Neutrophil (primary cell): ENCODE measurements around the gene UGT2B28.
"Not testable (repeated sequence)": the region's sequence is repeated elsewhere in the genome, so short reads cannot be mapped to it uniquely, and the experiment has no call there.

Experiments used
- H3K27ac ChIP-seq: fragments of 200-600 bp; sonication (generic); 2 replicates; pipeline ENCODE4 v1.5.1; 2016; ENCODE audit warnings: mild to moderate bottlenecking, moderate library complexity
- H3K27me3 ChIP-seq: fragments of 200-600 bp; sonication (generic); 2 replicates; pipeline ENCODE4 v1.6.0; 2016; ENCODE audit warnings: mild to moderate bottlenecking
- H3K36me3 ChIP-seq: fragments of 200-600 bp; sonication (generic); 2 replicates; pipeline ENCODE4 v1.5.1; 2017
- H3K4me1 ChIP-seq, 2 experiments: fragments of 200-600 bp in 1 of 2; sonication (generic) in 1 of 2; 1 replicate in 1 of 2; 2 replicates in 1 of 2; pipeline versions ENCODE4 v1.5.1 to v1.6.1; 2013 to 2016; ENCODE audit warnings: low read depth in 1 of 2, low read length in 1 of 2, mild to moderate bottlenecking in 1 of 2, moderate library complexity in 1 of 2; ENCODE audit not compliant: control insufficient read depth in 1 of 2, insufficient read depth in 1 of 2
- H3K4me3 ChIP-seq, 2 experiments: fragments of 200-600 bp in 1 of 2; sonication (generic) in 1 of 2; 1 replicate in 1 of 2; 2 replicates in 1 of 2; pipeline ENCODE4 v1.5.1; 2013 to 2016; ENCODE audit warnings: low read depth in 1 of 2, low read length in 1 of 2, mild to moderate bottlenecking in 1 of 2, moderate library complexity in 1 of 2
- H3K9me3 ChIP-seq: fragments of 200-600 bp; sonication (generic); 2 replicates; pipeline ENCODE4 v1.5.1; 2016
- TF ChIP-seq, protein P1 (sequence below): fragments of 200-600 bp; sonication (generic); IDR thresholded peaks from 2 replicates; pipeline ENCODE4 v1.5.1; 2016; ENCODE audit warnings: antibody characterized with exemption

The UGT2B28 gene

DNA sequence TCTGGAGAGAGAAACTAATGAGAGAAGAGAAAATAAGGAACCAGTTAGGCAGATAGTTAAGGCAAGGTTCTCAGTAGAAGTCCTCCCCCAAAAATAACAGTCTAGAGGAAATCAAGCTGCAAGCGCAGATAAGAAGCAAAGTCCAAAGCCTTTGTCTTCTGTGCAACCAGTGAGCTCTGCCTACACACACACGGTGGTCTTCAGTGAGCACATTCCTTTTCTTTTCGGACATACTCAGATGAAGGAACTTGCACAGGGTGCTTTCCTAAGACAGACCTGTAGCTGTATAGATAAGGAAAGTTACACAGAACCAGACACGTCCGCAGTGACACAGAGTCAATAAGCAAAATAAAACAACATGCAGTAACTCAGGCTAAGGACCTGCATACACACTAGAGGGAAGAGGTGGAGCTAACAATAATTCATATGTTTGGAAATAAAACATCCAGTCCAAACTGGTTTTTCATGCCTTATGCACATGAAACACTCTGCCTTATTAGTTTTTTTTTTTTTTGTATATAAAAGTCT is 29.3 kb downstream of the UGT2B28 start:
- H3K27me3 ChIP-seq, H3K36me3 ChIP-seq, H3K27ac ChIP-seq, H3K4me3 ChIP-seq, H3K9me3 ChIP-seq, H3K4me1 ChIP-seq: not testable (repeated sequence)

DNA sequence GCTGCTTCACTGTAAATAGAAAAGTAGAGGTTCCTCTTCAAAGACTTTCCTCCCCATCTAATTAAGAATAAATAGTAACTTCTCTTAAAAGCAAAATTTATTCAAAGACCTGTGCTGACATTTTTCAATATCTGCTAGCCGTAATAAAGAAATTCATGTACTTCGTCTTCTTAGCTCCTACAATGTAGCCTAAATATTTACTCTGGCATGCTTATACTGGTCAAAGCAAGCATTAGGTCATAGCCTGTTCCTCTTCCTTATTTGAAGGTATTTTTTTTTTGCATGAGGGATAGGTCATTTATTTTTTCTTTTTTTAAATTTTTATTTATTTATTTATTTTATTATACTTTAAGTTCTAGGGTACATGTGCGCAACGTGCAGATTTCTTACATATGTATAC is 30.0 kb downstream of the UGT2B28 start:
- not testable (repeated sequence) for H3K27ac ChIP-seq, H3K27me3 ChIP-seq, H3K36me3 ChIP-seq, H3K4me1 ChIP-seq, H3K4me3 ChIP-seq, H3K9me3 ChIP-seq

DNA sequence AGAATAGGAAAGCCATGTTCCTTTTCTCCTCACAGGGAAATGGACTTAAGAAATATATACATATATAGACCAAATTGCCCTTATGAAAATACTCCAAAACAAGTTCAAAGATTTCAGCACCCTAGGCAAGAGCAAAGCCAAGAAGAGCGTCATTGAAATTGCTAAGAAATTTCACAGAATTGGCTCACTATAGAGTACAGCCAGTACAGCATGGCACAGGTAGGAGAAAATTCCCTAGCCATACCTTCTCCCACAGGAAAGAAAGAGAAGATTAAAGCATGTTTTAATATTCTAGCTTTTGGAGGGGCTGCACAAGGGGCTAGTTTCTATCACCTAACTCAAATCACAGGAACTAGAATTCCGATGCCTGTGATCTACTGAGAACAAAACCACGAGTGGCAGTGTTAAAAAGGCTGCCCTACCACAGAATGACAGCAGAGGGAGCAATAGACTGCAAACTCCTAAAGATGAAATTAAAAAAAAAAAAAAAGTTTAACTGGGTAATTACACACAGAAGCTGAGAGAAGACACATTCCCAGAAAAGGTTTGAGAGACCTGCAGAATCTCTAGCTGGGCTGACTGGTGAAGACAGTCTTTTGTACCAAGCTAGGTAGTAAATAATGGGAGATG is 37.5 kb downstream of the UGT2B28 start:
- not testable (repeated sequence) for H3K9me3 ChIP-seq

GRCh38 chr4:69321153-69321729 is 41.0 kb downstream of the UGT2B28 start:
- Histone ChIP-seq H3K4me1 (no peaks in the 10 kb centered on the region), H3K27ac (no peak overlapping the region), H3K4me3 (no peak overlapping the region), H3K27me3 (no peaks in the 10 kb centered on the region), H3K36me3 (no peaks in the 10 kb centered on the region), H3K9me3 (no peaks in the 10 kb centered on the region)
- TF ChIP-seq, protein P1, sequence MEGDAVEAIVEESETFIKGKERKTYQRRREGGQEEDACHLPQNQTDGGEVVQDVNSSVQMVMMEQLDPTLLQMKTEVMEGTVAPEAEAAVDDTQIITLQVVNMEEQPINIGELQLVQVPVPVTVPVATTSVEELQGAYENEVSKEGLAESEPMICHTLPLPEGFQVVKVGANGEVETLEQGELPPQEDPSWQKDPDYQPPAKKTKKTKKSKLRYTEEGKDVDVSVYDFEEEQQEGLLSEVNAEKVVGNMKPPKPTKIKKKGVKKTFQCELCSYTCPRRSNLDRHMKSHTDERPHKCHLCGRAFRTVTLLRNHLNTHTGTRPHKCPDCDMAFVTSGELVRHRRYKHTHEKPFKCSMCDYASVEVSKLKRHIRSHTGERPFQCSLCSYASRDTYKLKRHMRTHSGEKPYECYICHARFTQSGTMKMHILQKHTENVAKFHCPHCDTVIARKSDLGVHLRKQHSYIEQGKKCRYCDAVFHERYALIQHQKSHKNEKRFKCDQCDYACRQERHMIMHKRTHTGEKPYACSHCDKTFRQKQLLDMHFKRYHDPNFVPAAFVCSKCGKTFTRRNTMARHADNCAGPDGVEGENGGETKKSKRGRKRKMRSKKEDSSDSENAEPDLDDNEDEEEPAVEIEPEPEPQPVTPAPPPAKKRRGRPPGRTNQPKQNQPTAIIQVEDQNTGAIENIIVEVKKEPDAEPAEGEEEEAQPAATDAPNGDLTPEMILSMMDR, result no peak

More for the DNA sequence above, 37.5 kb downstream of the UGT2B28 start:
- not testable (repeated sequence) for H3K27me3 ChIP-seq, H3K4me1 ChIP-seq, H3K27ac ChIP-seq, H3K4me3 ChIP-seq, H3K36me3 ChIP-seq

- H3K36me3 ChIP-seq, result no peaks in the 10 kb centered on the region
- no peak overlapping the region for H3K27ac ChIP-seq
- no peaks in the 10 kb centered on the region for H3K9me3 ChIP-seq
- H3K4me1 ChIP-seq, result no peaks in the 10 kb centered on the region
- H3K4me3 ChIP-seq, result no peak overlapping the region
- TF ChIP-seq, protein P1, result no peak
- no peaks in the 10 kb centered on the region for H3K27me3 ChIP-seq
Observed at GRCh38 chr4:69322055-69322454, 41.8 kb downstream of the UGT2B28 start.

DNA sequence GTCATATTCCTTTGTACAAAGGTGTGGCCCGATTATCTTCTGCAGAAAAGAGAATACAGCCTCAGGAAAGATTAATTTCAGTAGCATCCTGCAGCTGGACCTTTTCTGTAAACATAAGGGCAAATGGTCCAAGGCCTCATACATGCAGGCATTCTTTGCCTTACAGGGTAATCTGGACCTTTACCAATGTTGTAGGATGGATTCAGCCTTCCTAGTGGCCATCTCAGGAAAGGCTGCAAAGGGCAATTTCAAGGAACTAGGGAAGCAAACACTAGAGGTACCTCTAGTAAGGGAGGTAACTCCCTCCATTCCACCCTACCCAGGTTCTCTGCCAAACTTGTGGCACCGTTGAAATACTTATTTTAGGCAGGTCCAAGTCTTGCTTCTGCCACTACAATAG is 43.0 kb downstream of the UGT2B28 start:
- Histone ChIP-seq H3K4me1 (no peaks in the 10 kb centered on the region), H3K9me3 (no peaks in the 10 kb centered on the region), H3K27ac (no peak overlapping the region), H3K36me3 (no peaks in the 10 kb centered on the region), H3K4me3 (no peak overlapping the region), H3K27me3 (no peaks in the 10 kb centered on the region)
- TF ChIP-seq, protein P1, result no peak

- Histone ChIP-seq H3K9me3 (no peaks in the 10 kb centered on the region), H3K36me3 (no peaks in the 10 kb centered on the region), H3K4me3 (no peak overlapping the region), H3K27ac (no peak overlapping the region), H3K27me3 (no peaks in the 10 kb centered on the region), H3K4me1 (no peaks in the 10 kb centered on the region)
- TF ChIP-seq, protein P1, result no peak
Observed at GRCh38 chr4:69330345-69331047, 50.2 kb downstream of the UGT2B28 start.

DNA sequence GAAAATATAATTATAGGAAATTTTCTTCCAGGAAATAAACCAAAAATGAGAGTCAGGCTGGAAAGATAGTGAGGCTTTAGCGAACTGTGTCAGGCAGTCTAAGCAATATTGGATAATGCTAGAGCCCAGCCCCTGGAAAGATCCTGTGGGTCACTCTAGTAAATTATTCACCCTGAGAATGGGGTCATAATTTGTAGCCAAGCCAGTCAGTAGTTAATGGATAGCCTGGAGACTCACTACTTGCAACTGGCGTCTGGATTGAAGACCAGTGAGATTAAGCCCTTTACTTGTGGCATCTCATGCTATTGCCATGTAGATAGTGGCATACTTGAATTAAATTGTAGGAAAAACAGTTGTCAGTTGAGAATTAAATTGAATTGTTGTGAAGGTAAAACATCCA is 51.0 kb downstream of the UGT2B28 start:
- not testable (repeated sequence) for H3K27ac ChIP-seq, H3K9me3 ChIP-seq, H3K27me3 ChIP-seq, H3K4me3 ChIP-seq, H3K4me1 ChIP-seq, H3K36me3 ChIP-seq

GRCh38 chr4:69335485-69335884 is 55.2 kb downstream of the UGT2B28 start:
- not testable (repeated sequence) for H3K36me3 ChIP-seq, H3K4me3 ChIP-seq, H3K4me1 ChIP-seq, H3K27ac ChIP-seq, H3K27me3 ChIP-seq, H3K9me3 ChIP-seq
